Stimulated activated CD4-positive, alpha-beta T cell treated with anti-CD3 and anti-CD28 coated beads, Interleukin-2, amount 100 ng/mL, for 4 hours (primary cell): ENCODE data around the gene ZIK1.

ENCODE experiments used
- DNase-seq: peaks from one replicate; pipeline ENCODE4 v3.0.0-alpha.2; 2020; ENCODE audit warnings: low read depth

ZIK1 gene

DNA sequence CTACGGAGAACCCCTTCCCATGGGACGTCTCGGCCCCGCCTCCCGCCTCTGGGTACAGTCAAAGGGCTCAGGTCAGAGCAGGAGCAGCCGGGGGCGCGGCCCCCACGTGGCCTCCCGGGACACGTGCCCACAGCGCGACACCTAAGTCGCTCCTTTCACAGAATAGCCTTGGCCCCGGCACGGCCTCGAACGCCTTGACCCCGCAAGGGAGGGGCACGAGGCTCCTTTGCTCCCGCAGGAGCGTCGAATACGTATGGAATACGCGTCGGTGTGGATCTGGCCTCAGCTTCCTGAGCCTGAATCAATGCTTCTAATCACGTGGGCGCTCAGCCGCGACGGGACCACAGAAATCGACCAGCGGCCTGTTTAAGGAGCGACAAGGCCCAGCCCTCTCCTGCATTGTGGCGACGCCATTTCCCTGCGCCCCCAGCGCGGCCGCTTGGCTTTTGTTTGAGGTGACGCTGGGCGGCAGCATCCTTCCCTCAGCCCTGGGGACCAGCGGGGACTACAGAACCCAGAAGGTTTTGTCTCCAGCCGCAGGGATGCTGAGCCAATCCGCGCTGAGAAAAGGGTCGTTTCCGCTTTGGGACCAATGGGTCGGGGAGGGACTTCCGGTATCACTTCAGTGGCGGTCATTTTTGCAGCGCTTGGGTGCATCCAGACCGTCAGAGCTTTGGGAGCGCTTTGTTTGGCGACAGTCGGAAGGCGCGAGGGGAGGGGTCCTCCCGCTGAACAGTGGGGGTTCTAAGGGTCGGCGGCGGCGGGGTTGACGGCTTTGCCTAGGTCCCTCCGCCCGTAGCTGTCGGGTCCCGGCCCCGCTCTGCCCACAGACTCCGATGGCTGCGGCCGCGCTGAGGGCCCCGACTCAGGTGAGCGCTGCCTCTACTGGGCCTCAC lies at the start of gene ZIK1:
Gene ZIK1 (plus strand): TSS at position 625 of the 896 bp plus-strand sequence. CDS start 212 bp downstream, at position 837.
- DNase-seq = peak; percentile 82

- no peak for DNase-seq
These were observed 45.9 kb upstream of the ZIK1 start for GRCh38 chr19:57537953-57538547.

DNA sequence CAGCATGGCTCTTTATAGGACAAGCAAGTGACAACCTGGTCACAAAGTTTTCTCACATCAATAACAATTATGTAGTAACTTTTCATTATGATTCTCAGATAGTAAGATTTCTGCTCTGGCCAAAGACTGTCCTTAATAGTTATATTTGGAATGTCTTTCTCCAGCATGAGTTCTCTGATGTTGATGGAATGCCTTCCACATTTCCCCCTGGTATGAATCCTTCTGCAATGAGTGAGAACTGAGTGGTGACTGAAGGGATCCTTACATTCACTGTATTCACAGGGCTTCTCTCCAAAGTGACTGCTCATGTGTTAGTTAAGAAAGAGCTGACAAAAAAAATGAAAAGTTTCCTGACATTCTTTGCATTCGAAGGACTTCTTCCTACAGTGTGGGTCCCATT lies 37.4 kb upstream of the ZIK1 start:
- DNase-seq = no peak

DNA sequence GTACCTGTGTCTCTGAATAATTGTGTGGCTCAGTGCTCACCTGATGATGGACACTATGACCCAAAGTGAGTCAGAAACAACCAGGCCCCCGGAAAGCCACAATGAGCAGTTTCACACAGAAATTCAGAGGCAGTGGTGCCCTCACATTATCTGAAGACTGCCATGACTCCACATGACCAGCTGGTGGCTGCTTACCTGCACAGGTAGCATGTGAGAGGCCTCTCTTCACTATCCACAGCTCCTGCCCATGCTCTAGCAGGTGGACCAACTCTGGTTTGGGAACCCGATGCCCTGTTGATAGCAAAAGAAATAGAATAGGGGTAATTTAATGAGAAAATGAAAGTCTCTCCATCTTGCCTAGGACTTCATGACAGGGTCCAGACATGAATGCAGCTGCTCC lies 31.5 kb upstream of the ZIK1 start:
- DNase-seq = no peak

DNA sequence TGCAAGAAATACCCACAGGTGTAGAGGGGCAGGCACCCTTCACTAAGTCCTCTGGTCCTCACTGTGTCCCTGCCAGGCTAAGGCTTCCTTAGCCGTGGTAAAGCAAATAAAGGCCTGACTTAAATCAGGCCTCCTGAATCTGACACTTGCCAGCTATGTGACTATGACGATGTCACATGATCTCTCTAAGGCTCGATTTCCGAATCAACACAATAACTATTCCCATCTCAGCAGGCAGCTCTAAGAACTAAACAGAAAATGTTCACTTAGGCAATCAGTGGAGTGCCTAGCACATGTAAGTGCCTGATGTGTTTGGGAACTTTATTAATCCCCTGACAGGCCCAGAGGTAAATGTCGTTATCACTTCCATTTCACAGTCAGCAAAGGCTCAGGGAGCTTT lies 26.3 kb upstream of the ZIK1 start:
- no peak for DNase-seq

DNA sequence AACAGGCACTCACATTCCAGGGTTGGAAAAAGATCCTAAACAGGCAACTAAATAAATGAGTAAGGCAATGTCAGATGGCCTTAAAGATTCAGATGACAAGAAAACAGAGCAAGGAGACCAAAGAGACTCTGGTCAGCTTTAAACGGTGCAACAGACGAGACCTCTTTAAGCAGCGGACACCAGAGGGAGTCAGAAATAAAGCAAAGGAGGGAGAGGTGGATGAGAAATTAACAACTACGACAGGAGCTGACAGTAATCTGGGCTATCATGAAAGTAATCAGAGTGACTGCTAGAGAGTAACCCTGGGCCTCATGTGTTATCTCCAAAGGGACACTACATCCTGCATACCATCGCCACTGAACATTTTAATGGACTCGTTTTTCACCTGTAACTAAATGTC lies 25.4 kb upstream of the ZIK1 start:
- DNase-seq = no peak

DNA sequence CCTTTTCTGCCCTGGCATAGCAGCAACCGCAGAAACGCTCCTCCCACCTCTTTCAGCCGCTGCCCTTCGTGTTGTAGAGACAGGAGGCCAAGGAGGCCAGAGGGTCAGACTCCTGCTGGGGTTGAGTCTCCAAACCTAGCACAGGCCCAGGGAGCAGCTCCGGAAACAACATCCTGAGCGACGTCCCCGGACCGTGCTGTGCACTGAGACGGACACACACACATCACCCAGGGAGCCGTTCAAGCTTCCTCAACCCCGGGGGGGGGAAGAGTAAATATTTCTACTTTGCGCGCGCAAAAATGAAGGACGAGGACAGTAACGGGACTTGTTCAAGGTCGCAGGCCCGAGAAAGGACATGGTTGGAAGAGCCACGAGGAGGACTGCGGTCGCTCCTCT lies 24.9 kb upstream of the ZIK1 start:
- DNase-seq = no peak

DNA sequence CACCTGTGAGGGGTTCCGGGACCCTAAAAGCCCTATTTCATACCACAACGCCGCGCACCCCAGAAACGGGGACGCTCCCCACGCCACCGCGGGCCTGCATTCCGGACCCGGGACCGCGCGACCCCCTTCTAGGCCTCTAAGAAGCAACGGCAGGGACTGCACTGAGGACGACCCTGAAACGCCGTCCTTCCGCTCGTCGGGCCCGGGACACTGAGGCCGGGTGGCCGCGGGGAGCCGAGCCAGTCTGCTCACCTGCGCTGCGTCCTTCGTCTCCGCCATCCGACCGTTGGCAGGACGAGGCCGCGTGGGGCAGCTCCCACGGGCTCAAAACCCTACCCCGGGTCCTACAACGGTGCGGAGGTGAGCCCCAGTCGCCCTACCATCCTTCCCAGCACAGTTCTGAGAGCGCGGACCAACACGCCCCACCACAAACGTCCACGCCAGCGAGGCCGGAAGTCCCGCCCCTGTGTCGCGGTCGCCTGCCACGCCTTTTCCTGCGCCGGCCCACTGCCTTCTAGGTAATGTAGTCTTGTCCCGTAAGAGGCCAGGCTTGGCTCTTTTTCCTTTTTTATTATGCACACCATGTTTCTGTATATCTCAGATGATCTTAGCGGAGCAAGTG lies 24.4 kb upstream of the ZIK1 start, which contains the start of gene ZNF550:
Gene ZNF550 (minus strand): TSS at position 460 of the 622 bp plus-strand sequence. CDS start 181 bp downstream, at position 279.
- DNase-seq = peak; percentile 80

GRCh38 chr19:57560049-57560491 lies 23.9 kb upstream of the ZIK1 start:
- DNase-seq = no peak

DNA sequence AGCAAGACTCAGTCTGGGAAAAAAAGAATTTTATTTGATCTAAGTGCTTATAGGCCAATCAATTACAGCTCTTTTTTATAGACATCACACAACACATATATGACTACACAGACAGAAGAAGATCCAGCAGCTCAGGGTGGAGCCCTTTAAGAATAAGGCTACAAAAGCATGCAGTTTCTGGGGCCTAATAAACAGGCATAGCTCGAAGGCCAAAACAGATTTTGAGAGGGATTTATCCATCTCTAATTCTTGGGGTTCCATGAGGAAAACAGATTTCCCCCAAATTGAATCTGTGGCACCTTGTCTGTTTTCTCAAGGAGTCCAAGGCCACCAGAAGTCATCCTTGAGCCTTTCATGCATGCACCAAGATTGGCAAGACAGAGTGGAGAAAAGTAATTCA lies 20.4 kb upstream of the ZIK1 start:
- DNase-seq = no peak

DNA sequence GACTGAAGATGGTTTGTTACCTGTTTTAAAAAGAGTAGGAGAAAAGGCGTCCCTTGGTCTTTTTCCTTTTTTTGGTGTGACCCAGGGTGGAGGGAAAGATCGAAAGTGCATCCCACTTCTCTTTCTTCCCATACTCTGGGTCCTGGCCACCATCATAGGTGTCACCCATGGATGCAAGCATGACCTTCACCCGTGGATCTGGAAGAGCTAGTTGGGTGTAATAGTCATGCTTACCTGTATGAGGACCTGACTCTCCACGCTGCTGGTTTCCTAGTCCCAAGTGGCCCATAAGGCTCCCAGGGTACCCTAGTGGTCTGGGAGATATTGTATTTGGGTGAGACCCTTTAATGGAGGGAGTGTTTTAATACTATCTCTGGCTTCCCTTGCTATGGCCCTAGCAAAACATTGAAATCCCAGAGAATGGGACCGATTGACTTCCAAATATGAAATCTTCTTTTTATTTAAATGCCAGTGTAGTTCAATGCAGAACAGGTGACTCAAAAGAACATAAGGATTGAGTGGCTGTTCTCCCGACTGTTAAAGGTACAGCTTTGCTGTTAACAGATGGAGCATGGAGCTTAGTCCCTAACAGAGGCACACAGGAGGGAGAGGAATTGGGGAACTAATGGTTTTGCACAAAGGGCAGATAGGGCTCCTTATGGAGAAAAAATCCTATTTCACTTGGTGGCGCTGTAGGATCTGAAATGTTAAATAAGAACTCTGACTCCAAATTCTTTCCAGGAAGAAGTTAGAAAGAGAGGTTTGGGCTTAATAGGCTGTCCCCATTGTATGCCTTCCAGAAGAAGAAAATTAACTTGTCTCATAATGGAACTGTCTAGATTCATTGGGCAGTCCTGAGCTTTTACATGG lies 17.3 kb upstream of the ZIK1 start:
- no peak for DNase-seq

- DNase-seq = no peak
These were observed 13.2 kb upstream of the ZIK1 start for GRCh38 chr19:57570707-57571106.

- no peak for DNase-seq
These were observed 11.5 kb upstream of the ZIK1 start for GRCh38 chr19:57572415-57572947.

DNA sequence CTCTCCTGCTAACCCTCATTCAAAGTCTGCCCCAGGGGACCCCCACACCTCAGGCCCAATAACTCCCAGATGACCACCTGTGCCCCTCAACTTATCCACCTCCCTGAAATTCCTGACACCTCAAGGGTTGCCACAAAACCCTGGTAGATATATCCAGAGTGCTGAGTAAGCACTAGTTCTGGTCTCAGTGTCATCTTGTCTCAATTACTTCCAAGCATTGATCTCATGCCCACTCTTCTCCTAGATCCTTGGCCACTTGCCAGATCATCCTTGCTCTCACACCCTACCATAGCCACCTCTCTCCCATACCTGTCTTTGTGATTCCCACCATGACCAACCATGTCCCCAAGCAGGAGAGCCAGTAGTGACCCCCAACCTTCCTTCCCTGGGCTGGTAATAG lies 7.3 kb upstream of the ZIK1 start:
- no peak for DNase-seq

- DNase-seq = peak; percentile 96
These were observed 5.3 kb upstream of the ZIK1 start, which contains the start of gene ZNF416 for GRCh38 chr19:57578487-57579205. ZNF416 (minus strand) TSS chr19:57578911; CDS start chr19:57578704, 207 bp downstream.

- DNase-seq = no peak
These were observed 833 bp upstream of the ZIK1 start for GRCh38 chr19:57583104-57583520.

GRCh38 chr19:57587529-57587928 lies 3.6 kb downstream of the ZIK1 start:
- DNase-seq = no peak

GRCh38 chr19:57599377-57599760 lies 15.4 kb downstream of the ZIK1 start:
- no peak for DNase-seq

DNA sequence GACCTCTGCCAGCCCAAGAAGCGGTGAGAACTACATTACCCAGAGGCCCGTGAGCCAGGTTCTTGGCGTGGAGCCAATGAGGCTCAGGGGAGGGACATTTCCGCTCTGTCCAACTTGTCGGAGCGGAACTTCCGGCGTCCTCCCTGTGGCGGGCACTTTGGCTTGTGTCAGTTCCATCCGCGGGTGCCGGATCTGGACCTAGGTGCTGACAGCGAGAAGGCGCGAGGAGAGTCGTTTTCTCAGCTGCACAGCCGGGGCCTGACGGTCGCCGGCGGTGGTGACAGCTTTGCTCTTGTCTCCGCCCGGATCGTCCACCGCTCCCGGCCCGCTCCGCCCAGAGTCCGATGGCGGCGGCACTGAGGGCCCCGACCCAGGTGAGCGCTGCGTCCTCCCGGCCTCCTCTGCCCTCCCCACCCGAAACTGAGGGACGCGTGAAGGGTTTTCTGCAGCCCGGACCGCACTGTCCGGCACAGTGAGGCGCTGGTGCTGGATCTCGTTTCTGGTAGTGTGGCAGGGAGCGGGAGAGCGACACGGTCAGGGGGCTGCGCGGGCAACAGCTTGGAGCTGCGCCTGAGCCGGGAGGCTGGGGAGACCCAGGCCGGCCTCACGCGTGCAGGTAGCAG lies 15.9 kb downstream of the ZIK1 start, which contains the start of gene ZNF530:
Gene ZNF530 (plus strand): TSS at position 125 of the 623 bp plus-strand sequence. CDS start 4,461 bp downstream, outside the sequence.
- DNase-seq = peak; percentile 76

- DNase-seq = no peak
These were observed 23.0 kb downstream of the ZIK1 start for GRCh38 chr19:57606931-57607330.
